ENCODE results near the gene INO80E. TPM values are rescaled to one million over a fixed set of nuclear protein-coding genes. Genes with fewer than 3 reads are reported as not detected.

INO80E gene
- total and polyA plus RNA-seq, 2 of the 8 experiments (the other 6 are each of a cell fraction or from before 2014, with no cell fraction given), result 43.0 to 91.2 TPM

DNA sequence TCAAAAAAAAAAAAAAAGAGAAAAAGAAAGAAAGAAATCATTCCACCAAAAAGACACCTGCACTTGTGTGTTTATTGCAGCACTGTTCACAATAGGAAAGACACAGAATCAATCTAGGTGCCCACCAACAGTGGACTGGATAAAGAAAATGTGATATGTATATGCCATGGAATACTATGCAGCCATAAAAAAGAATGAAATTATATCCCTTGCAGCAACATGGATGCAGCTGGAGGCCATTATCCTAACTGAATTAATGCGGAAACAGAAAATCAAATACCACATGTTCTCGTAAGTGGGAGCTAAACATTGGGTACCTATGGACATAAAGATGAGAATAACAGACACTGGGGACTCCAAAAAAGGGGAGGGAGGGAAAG is 21.2 kb downstream of the INO80E start:
- Histone ChIP-seq H3K36me3 (ENCODE audit: control insufficient read depth in 2 of 4, insufficient read depth in 4 of 4, low read length in 3 of 4) (no peaks in the 10 kb centered on the region), H3K27me3 (replicated peaks in 1 of 4; ENCODE audit: control insufficient read depth in 3 of 4, extremely low read depth in 1 of 4, insufficient read depth in 3 of 4, low read length in 3 of 4) (peaks cover 0 to 2% (median under 1%) of the 10 kb centered on the region in 4 experiments; a peak in 3 of 7 replicates), H2BK12ac (ENCODE audit: low read depth, low read length) (no peak overlapping the region), H2AK5ac (ENCODE audit: low read depth, low read length) (no peak overlapping the region), H3K23me2 (ENCODE audit: low read depth, low read length) (0 out of 2 replicates have a peak, but pooled peaks cover 2% of the 10 kb centered on the region), H3K4ac (replicated peaks; ENCODE audit: insufficient read length, low read depth, low read length) (no peak overlapping the region), H2BK120ac (replicated peaks; ENCODE audit: low read depth, low read length) (no peak overlapping the region), H4K91ac (replicated peaks; ENCODE audit: insufficient read length, low read length) (no peak overlapping the region), H2BK15ac (ENCODE audit: low read length) (no peak overlapping the region), H3K9ac (replicated peaks in 1 of 4; ENCODE audit: extremely low read depth in 1 of 4, low read depth in 3 of 4, low read length in 3 of 4) (no peak overlapping the region), H3K9me3 (ENCODE audit: insufficient read depth in 2 of 2, low read depth in 1 of 2, low read length in 1 of 2) (no peaks in the 10 kb centered on the region), H3K79me2 (ENCODE audit: control insufficient read depth in 1 of 2, insufficient read depth in 2 of 2, low read length in 2 of 2) (no peaks in the 10 kb centered on the region), H3K27ac (ENCODE audit: low read depth, low read length) (no peak overlapping the region), H3K56ac (replicated peaks; ENCODE audit: insufficient read length, low read depth, low read length) (no peak overlapping the region), H3K4me3 (ENCODE audit: extremely low read depth in 1 of 4, insufficient read depth in 2 of 4, low read depth in 3 of 4, low read length in 4 of 4) (no peak overlapping the region), H2BK5ac (ENCODE audit: low read depth, low read length) (no peak overlapping the region), H3K18ac (ENCODE audit: extremely low read depth, low read length) (no peak overlapping the region), H4K5ac (ENCODE audit: insufficient read length, low read depth, low read length) (no peak overlapping the region), H2AFZ (ENCODE audit: low read length) (no peak overlapping the region), H3K4me1 (replicated peaks in 1 of 4; ENCODE audit: control insufficient read depth in 3 of 4, insufficient read depth in 4 of 4, low read length in 3 of 4) (no peaks in the 10 kb centered on the region), H2BK20ac (ENCODE audit: low read length) (no peak overlapping the region), H3K79me1 (ENCODE audit: low read depth, low read length) (no peaks in the 10 kb centered on the region), H3K4me2 (ENCODE audit: insufficient read depth in 1 of 2, low read depth in 2 of 2, low read length in 2 of 2) (no peak overlapping the region), H4K20me1 (replicated peaks in 1 of 2; ENCODE audit: control insufficient read depth in 1 of 2, insufficient read depth in 2 of 2, low read length in 2 of 2) (no peaks in the 10 kb centered on the region), H3K14ac (ENCODE audit: insufficient read length) (no peak overlapping the region), H3K23ac (ENCODE audit: insufficient read length) (no peak overlapping the region), H4K8ac (ENCODE audit: extremely low read depth, insufficient read depth, low read length) (no peak overlapping the region)
- 89% methylated on average over 2 of the region's 2 CpGs; no CpG with 5 or more reads in 1 of the 2 experiments for WGBS, 2 experiments (ENCODE audit: extremely low coverage in 1 of 2, insufficient coverage in 1 of 2, insufficient read length in 1 of 2, insufficient replicate concordance in 2 of 2, low coverage in 1 of 2, low lambda C conversion rate in 2 of 2, missing lambda C conversion rate in 1 of 2)
- TF ChIP-seq, protein P1, sequence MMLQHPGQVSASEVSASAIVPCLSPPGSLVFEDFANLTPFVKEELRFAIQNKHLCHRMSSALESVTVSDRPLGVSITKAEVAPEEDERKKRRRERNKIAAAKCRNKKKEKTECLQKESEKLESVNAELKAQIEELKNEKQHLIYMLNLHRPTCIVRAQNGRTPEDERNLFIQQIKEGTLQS (IDR thresholded peaks at IDR 0.05; ENCODE audit: insufficient read depth, low read depth, low read length), result no peak
- TF ChIP-seq KDM1A (IDR thresholded peaks at IDR 0.05; ENCODE audit: borderline replicate concordance, low read length) (0 out of 2 replicates have a peak, but pooled peaks have one; percentile 19), JUN (IDR thresholded peaks at IDR 0.05; ENCODE audit: low read depth, low read length) (no peak), ASH2L (IDR thresholded peaks at IDR 0.05; ENCODE audit: low read length) (no peak)
- TF ChIP-seq, protein P2, sequence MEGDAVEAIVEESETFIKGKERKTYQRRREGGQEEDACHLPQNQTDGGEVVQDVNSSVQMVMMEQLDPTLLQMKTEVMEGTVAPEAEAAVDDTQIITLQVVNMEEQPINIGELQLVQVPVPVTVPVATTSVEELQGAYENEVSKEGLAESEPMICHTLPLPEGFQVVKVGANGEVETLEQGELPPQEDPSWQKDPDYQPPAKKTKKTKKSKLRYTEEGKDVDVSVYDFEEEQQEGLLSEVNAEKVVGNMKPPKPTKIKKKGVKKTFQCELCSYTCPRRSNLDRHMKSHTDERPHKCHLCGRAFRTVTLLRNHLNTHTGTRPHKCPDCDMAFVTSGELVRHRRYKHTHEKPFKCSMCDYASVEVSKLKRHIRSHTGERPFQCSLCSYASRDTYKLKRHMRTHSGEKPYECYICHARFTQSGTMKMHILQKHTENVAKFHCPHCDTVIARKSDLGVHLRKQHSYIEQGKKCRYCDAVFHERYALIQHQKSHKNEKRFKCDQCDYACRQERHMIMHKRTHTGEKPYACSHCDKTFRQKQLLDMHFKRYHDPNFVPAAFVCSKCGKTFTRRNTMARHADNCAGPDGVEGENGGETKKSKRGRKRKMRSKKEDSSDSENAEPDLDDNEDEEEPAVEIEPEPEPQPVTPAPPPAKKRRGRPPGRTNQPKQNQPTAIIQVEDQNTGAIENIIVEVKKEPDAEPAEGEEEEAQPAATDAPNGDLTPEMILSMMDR (IDR thresholded peaks at IDR 0.05; ENCODE audit: control extremely low read depth in 1 of 3, insufficient read depth in 1 of 3, low read depth in 1 of 3, low read length in 3 of 3), result no peak
- TF ChIP-seq, protein P3, sequence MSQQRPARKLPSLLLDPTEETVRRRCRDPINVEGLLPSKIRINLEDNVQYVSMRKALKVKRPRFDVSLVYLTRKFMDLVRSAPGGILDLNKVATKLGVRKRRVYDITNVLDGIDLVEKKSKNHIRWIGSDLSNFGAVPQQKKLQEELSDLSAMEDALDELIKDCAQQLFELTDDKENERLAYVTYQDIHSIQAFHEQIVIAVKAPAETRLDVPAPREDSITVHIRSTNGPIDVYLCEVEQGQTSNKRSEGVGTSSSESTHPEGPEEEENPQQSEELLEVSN (IDR thresholded peaks at IDR 0.05), result no peak
- no peak for FAIRE-seq
- ChIA-PET POLR2A (ENCODE audit: partially characterized antibody) (interaction anchor here (2.9 kb wide), 1 partner anchor 11 kb away, joined by 11 read pairs; no protein-coding TSS in a partner anchor), CTCF (ENCODE audit: partially characterized antibody) (interaction anchor here (1.8 kb wide), 1 partner anchor 9 kb away, joined by 6 read pairs; no protein-coding TSS in a partner anchor)
- DNase-seq (ENCODE audit: low read depth in 1 of 2, low spot score in 2 of 2), result no peak
